Loucy (cell line): ENCODE measurements around the gene ALMS1.
"Not testable (repeated sequence)": the region's sequence is repeated elsewhere in the genome, so short reads cannot be mapped to it uniquely, and the experiment has no call there.

Experiments
- H2AFZ ChIP-seq: fragments of 200-600 bp; sonication (generic); 2 replicates; pipeline ENCODE4 v1.6.0; 2016; ENCODE audit warnings: antibody characterized with exemption, mild to moderate bottlenecking, low read length, moderate library complexity
- H3F3A ChIP-seq: fragments of 200-600 bp; 2 replicates; pipeline ENCODE4 v1.6.0; 2016; ENCODE audit warnings: antibody characterized with exemption, low read depth, mild to moderate bottlenecking
- H3K27me3 ChIP-seq: fragments of 200-600 bp; sonication (generic); 2 replicates; pipeline ENCODE4 v1.6.1; 2014; ENCODE audit warnings: low read length, mild to moderate bottlenecking; ENCODE audit not compliant: insufficient read depth, poor library complexity, severe bottlenecking
- H3K36me3 ChIP-seq: fragments of 200-600 bp; sonication (generic); 2 replicates; pipeline ENCODE4 v1.6.1; 2016; ENCODE audit warnings: low read length; ENCODE audit not compliant: insufficient read depth
- H3K4me1 ChIP-seq: fragments of 200-600 bp; sonication (generic); 2 replicates; pipeline ENCODE4 v1.5.1; 2014; ENCODE audit warnings: low read length, mild to moderate bottlenecking; ENCODE audit not compliant: insufficient read depth, poor library complexity, severe bottlenecking
- H3K4me2 ChIP-seq: fragments of 200-600 bp; sonication (generic); 2 replicates; pipeline ENCODE4 v1.6.0; 2014; ENCODE audit warnings: antibody characterized with exemption, low read length, low read depth, mild to moderate bottlenecking; ENCODE audit not compliant: poor library complexity, severe bottlenecking
- H3K4me3 ChIP-seq: fragments of 200-600 bp; sonication (generic); 2 replicates; pipeline ENCODE4 v1.5.1; 2014; ENCODE audit warnings: low read length, mild to moderate bottlenecking, mixed read lengths; ENCODE audit not compliant: poor library complexity, severe bottlenecking
- H3K79me2 ChIP-seq: fragments of 200-600 bp; sonication (generic); 2 replicates; pipeline ENCODE4 v1.6.1; 2014; ENCODE audit warnings: low read length; ENCODE audit not compliant: insufficient read depth
- H3K9ac ChIP-seq: fragments of 200-600 bp; sonication (generic); 2 replicates; pipeline ENCODE4 v1.6.0; 2014; ENCODE audit warnings: mild to moderate bottlenecking, low read depth, low read length, moderate library complexity; ENCODE audit not compliant: poor library complexity, severe bottlenecking
- H3K9me2 ChIP-seq: fragments of 200-600 bp; sonication (generic); replicated peaks from 2 replicates; pipeline ENCODE4 v1.6.1; 2016; ENCODE audit warnings: low read depth, low read length, mixed read lengths
- H3K9me3 ChIP-seq: fragments of 200-600 bp; sonication (generic); 2 replicates; pipeline ENCODE4 v1.6.1; 2014; ENCODE audit warnings: mild to moderate bottlenecking, antibody characterized with exemption, low read length, low read depth; ENCODE audit not compliant: insufficient read depth
- H4K20me1 ChIP-seq: fragments of 200-600 bp; sonication (generic); 2 replicates; pipeline ENCODE4 v1.6.0; 2014; ENCODE audit warnings: antibody characterized with exemption, low read length, mild to moderate bottlenecking; ENCODE audit not compliant: insufficient read depth, poor library complexity, severe bottlenecking
- EZH2phosphoT487 ChIP-seq: fragments of 200-600 bp; IDR thresholded peaks from 2 replicates; pipeline ENCODE4 v1.6.1; 2018; ENCODE audit warnings: antibody characterized with exemption, mild to moderate bottlenecking, moderate library complexity, borderline replicate concordance
- TF ChIP-seq, protein P1 (sequence below): fragments of 200-600 bp; sonication (generic); conservative IDR thresholded peaks from 2 replicates; pipeline ENCODE4 v1.5.1; 2014; ENCODE audit warnings: mild to moderate bottlenecking, antibody characterized with exemption, low read length

Gene ALMS1

GRCh38 chr2:73640946-73641766 lies 255.5 kb downstream of the ALMS1 start:
- no peaks in the 10 kb centered on the region for H3K27me3 ChIP-seq
- H3K4me1 ChIP-seq = no peaks in the 10 kb centered on the region
- no peak overlapping the region for H3K4me2 ChIP-seq
- H3F3A ChIP-seq = no peaks in the 10 kb centered on the region
- no peak overlapping the region for H2AFZ ChIP-seq
- H3K36me3 ChIP-seq = no peaks in the 10 kb centered on the region
- H3K9ac ChIP-seq = no peak overlapping the region
- no peaks in the 10 kb centered on the region for H3K79me2 ChIP-seq
- TF ChIP-seq, protein P1, sequence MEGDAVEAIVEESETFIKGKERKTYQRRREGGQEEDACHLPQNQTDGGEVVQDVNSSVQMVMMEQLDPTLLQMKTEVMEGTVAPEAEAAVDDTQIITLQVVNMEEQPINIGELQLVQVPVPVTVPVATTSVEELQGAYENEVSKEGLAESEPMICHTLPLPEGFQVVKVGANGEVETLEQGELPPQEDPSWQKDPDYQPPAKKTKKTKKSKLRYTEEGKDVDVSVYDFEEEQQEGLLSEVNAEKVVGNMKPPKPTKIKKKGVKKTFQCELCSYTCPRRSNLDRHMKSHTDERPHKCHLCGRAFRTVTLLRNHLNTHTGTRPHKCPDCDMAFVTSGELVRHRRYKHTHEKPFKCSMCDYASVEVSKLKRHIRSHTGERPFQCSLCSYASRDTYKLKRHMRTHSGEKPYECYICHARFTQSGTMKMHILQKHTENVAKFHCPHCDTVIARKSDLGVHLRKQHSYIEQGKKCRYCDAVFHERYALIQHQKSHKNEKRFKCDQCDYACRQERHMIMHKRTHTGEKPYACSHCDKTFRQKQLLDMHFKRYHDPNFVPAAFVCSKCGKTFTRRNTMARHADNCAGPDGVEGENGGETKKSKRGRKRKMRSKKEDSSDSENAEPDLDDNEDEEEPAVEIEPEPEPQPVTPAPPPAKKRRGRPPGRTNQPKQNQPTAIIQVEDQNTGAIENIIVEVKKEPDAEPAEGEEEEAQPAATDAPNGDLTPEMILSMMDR = no peak
- TF ChIP-seq EZH2phosphoT487 = no peak
- H3K4me3 ChIP-seq = no peak overlapping the region
- no peaks in the 10 kb centered on the region for H4K20me1 ChIP-seq
- no peaks in the 10 kb centered on the region for H3K9me2 ChIP-seq
- no peaks in the 10 kb centered on the region for H3K9me3 ChIP-seq

GRCh38 chr2:73641767-73642062 lies 256.1 kb downstream of the ALMS1 start:
- Histone ChIP-seq H3K79me2 (no peaks in the 10 kb centered on the region), H3K9me2 (no peaks in the 10 kb centered on the region), H3K36me3 (no peaks in the 10 kb centered on the region), H3K9ac (no peak overlapping the region), H3F3A (no peaks in the 10 kb centered on the region), H2AFZ (no peak overlapping the region), H4K20me1 (no peaks in the 10 kb centered on the region), H3K9me3 (no peaks in the 10 kb centered on the region), H3K4me3 (no peak overlapping the region), H3K4me1 (no peaks in the 10 kb centered on the region), H3K4me2 (no peak overlapping the region), H3K27me3 (no peaks in the 10 kb centered on the region)
- TF ChIP-seq, protein P1 = no peak
- TF ChIP-seq EZH2phosphoT487 = no peak

- TF ChIP-seq, protein P1 = no peak
- no peak for TF ChIP-seq EZH2phosphoT487
- no peaks in the 10 kb centered on the region for H3K9me3 ChIP-seq
- H3K79me2 ChIP-seq = no peaks in the 10 kb centered on the region
- H3K9me2 ChIP-seq = no peaks in the 10 kb centered on the region
- no peak within 1 kb of the TSS for H2AFZ ChIP-seq
- H3F3A ChIP-seq = no peaks in the 10 kb centered on the region
- no peaks in the 10 kb centered on the region for H3K27me3 ChIP-seq
- H3K4me2 ChIP-seq = no peak within 1 kb of the TSS
- H3K4me1 ChIP-seq = no peaks in the 10 kb centered on the region
- no peak within 1 kb of the TSS for H3K4me3 ChIP-seq
- no peak within 1 kb of the TSS for H3K9ac ChIP-seq
- H3K36me3 ChIP-seq = no peaks in the 10 kb centered on the region
- H4K20me1 ChIP-seq = no peaks in the 10 kb centered on the region
Measured at GRCh38 chr2:73642338-73643018, 256.8 kb downstream of the ALMS1 start, which contains the start of gene NAT8. TSS of gene NAT8 (minus strand) at chr2:73642422. CDS start at chr2:73641628, 794 bp downstream.

- not testable (repeated sequence) for H3F3A ChIP-seq, H3K4me2 ChIP-seq, H3K9me2 ChIP-seq, H3K79me2 ChIP-seq, H3K4me1 ChIP-seq, H3K36me3 ChIP-seq, H3K4me3 ChIP-seq, H3K27me3 ChIP-seq, H3K9me3 ChIP-seq, H3K9ac ChIP-seq, H2AFZ ChIP-seq, H4K20me1 ChIP-seq
Measured at GRCh38 chr2:73647690-73648089, 262.1 kb downstream of the ALMS1 start.
